Measurements from ENCODE around the gene BRCA1.

DNA sequence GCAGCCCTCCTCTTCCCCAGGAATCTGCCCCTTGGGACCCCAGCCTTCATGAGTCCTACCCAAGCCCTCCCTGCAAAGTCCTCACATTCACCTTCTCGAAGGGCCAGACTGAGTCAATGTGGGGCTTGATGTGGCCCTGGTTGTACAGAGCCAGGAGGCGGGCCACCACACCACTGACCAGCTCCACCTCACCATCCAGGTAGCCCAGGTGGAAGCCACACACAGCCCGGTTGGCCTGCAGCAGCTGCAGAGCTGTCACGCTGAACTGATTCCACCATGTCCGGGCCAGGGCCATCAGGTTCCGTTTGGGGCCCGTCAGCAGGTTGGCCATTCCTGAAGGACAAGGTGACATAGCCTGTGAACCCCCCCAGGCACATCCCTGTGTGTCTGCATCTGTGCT is 108.9 kb downstream of the BRCA1 start:
- TF ChIP-seq, protein P1, sequence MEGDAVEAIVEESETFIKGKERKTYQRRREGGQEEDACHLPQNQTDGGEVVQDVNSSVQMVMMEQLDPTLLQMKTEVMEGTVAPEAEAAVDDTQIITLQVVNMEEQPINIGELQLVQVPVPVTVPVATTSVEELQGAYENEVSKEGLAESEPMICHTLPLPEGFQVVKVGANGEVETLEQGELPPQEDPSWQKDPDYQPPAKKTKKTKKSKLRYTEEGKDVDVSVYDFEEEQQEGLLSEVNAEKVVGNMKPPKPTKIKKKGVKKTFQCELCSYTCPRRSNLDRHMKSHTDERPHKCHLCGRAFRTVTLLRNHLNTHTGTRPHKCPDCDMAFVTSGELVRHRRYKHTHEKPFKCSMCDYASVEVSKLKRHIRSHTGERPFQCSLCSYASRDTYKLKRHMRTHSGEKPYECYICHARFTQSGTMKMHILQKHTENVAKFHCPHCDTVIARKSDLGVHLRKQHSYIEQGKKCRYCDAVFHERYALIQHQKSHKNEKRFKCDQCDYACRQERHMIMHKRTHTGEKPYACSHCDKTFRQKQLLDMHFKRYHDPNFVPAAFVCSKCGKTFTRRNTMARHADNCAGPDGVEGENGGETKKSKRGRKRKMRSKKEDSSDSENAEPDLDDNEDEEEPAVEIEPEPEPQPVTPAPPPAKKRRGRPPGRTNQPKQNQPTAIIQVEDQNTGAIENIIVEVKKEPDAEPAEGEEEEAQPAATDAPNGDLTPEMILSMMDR (IDR thresholded peaks at IDR 0.05), result no peak
- no peak for TF ChIP-seq EZH2 (IDR thresholded peaks at IDR 0.05; ENCODE audit: borderline replicate concordance, insufficient read depth, low read depth, low read length, poor library complexity, severe bottlenecking)
